NT2/D1 (cell line): ENCODE data around the gene CTBP2.
"Not testable (repeated sequence)": the region's sequence is repeated elsewhere in the genome, so short reads cannot be mapped to it uniquely, and the experiment has no call there.

ENCODE experiments used
- DNase-seq: peaks from one replicate; pipeline ENCODE4 v3.0.0-alpha.2; 2011; ENCODE audit warnings: low read depth, low spot score
- H3K27me3 ChIP-seq: 2 replicates; pipeline ENCODE4 v1.6.0; 2011; ENCODE audit warnings: mild to moderate bottlenecking; ENCODE audit not compliant: insufficient read length, insufficient read depth
- H3K36me3 ChIP-seq: 2 replicates; pipeline ENCODE4 v1.6.1; 2011; ENCODE audit warnings: mild to moderate bottlenecking, low read length, mixed read lengths; ENCODE audit not compliant: insufficient read depth, insufficient read length
- H3K4me1 ChIP-seq: 2 replicates; pipeline ENCODE4 v1.5.1; 2011; ENCODE audit not compliant: insufficient read depth, insufficient read length
- H3K4me3 ChIP-seq: 2 replicates; pipeline ENCODE4 v1.5.1; 2011; ENCODE audit warnings: low read depth; ENCODE audit not compliant: insufficient read length
- H3K9ac ChIP-seq: 2 replicates; pipeline ENCODE4 v1.6.0; 2011; ENCODE audit warnings: low read depth; ENCODE audit not compliant: insufficient read length
- H3K9me3 ChIP-seq: 2 replicates; pipeline ENCODE4 v1.5.1; 2011; ENCODE audit warnings: mild to moderate bottlenecking, low read length; ENCODE audit not compliant: insufficient read depth
- SUZ12 ChIP-seq: IDR thresholded peaks from 2 replicates; pipeline ENCODE4 v1.6.1; 2011; ENCODE audit not compliant: insufficient read length, insufficient read depth; ENCODE audit errors: extremely low read depth
- YY1 ChIP-seq: IDR thresholded peaks from 2 replicates; pipeline ENCODE4 v1.6.1; 2011; ENCODE audit not compliant: insufficient read length, insufficient read depth
- ZNF274 ChIP-seq: IDR thresholded peaks from 2 replicates; pipeline ENCODE4 v1.6.1; 2011; ENCODE audit warnings: mild to moderate bottlenecking, low read depth, low read length

Gene CTBP2

GRCh38 chr10:125084614-125085257, 75.6 kb downstream of the CTBP2 start:
- no peak overlapping the region for H3K4me3 ChIP-seq
- H3K4me1 ChIP-seq, result peaks cover 7% of the 10 kb centered on the region
- no peaks in the 10 kb centered on the region for H3K27me3 ChIP-seq
- TF ChIP-seq YY1, result no peak
- no peak for TF ChIP-seq SUZ12
- no peak for TF ChIP-seq ZNF274
- DNase-seq, result no peak
- no peaks in the 10 kb centered on the region for H3K9me3 ChIP-seq
- peaks cover 51% of the 10 kb centered on the region for H3K36me3 ChIP-seq
- no peak overlapping the region for H3K9ac ChIP-seq

GRCh38 chr10:125084191-125084613, 76.2 kb downstream of the CTBP2 start:
- Histone ChIP-seq H3K4me3 (no peak overlapping the region), H3K9me3 (no peaks in the 10 kb centered on the region), H3K27me3 (no peaks in the 10 kb centered on the region), H3K9ac (no peak overlapping the region), H3K4me1 (peaks cover 7% of the 10 kb centered on the region), H3K36me3 (peaks cover 47% of the 10 kb centered on the region)
- DNase-seq, result peak; percentile 63
- TF ChIP-seq YY1 (no peak), ZNF274 (no peak), SUZ12 (no peak)

DNA sequence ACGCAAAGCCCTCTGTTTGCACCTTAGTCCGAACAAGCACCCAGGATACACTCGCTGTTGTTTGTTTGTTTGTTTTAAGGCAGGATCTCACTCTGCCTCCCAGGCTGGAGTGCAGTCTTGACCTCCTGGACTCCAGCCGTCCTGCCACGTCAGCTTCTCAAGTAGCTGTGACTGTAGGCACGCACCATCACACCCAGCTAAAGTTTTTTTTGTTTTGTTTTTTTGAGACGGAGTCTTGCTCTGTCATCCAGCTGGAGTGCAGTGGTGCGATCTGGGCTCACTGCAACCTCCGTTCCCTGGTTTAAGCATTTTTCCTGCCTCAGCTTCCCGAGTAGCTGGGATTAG, 76.8 kb downstream of the CTBP2 start:
- no peaks in the 10 kb centered on the region for H3K9me3 ChIP-seq
- H3K4me1 ChIP-seq, result peaks cover 7% of the 10 kb centered on the region
- no peak overlapping the region for H3K4me3 ChIP-seq
- H3K36me3 ChIP-seq, result peaks cover 43% of the 10 kb centered on the region
- no peaks in the 10 kb centered on the region for H3K27me3 ChIP-seq
- TF ChIP-seq SUZ12 (no peak), ZNF274 (no peak), YY1 (no peak)
- no peak for DNase-seq
- no peak overlapping the region for H3K9ac ChIP-seq

DNA sequence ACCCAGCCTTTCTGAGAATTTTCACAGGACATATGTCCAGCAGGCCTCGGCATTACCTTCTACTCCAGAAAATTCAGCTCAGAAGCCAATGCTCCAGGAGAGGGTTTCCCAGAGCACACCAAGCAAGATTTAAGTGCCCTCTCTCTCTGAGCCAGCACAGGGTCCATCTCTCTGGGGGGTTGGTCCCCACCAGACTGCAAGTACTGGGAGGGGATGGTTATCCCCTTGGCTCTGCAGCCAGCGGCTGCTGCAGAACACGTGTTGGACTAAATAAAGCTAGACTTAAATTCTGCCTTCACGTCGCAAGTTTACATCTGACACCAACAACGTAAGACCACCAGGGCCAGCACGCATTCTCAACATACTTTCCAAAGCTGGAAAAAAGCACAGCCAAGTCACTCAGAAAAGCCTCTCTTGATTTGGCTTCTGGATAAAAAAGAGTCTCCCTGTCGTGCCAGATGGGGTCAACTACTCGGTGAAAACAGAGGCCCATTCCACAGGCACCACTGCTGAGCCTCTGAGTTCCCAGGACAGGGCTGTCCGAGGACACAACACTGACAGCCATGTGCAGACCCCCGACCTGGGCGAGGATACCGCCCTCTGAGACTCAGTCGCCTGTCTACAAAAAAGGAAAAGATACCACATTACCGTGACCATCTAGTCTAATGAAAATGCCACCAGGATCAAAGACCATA, 77.3 kb downstream of the CTBP2 start:
- H3K4me3 ChIP-seq, result no peak overlapping the region
- peaks cover 40% of the 10 kb centered on the region for H3K36me3 ChIP-seq
- no peak for DNase-seq
- no peak for TF ChIP-seq YY1
- no peak for TF ChIP-seq ZNF274
- no peak for TF ChIP-seq SUZ12
- peaks cover 7% of the 10 kb centered on the region for H3K4me1 ChIP-seq
- H3K9ac ChIP-seq, result no peak overlapping the region
- no peaks in the 10 kb centered on the region for H3K27me3 ChIP-seq
- H3K9me3 ChIP-seq, result no peaks in the 10 kb centered on the region

DNA sequence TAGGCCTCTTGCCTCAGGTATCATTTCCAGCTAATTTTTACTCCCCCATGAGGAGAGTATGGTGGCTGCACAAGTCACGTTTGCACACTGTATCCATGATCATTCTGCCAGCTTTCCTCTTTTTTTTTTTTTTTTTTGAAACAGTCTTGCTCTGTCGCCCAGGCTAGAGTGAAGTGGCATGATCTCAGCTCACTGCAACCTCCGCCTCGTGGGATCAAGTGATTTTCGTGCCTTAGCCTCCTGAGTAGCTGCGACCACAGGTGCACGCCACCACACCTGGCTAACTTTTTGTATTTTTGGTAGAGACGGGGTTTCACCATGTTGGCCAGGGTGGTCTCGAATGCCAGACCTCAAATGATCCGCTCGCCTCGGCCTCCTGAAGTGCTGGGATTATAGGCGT, 77.9 kb downstream of the CTBP2 start:
- not testable (repeated sequence) for H3K4me1 ChIP-seq, H3K4me3 ChIP-seq, DNase-seq, H3K9me3 ChIP-seq, H3K9ac ChIP-seq, H3K27me3 ChIP-seq
- H3K36me3 ChIP-seq, result peaks cover 37% of the 10 kb centered on the region

DNA sequence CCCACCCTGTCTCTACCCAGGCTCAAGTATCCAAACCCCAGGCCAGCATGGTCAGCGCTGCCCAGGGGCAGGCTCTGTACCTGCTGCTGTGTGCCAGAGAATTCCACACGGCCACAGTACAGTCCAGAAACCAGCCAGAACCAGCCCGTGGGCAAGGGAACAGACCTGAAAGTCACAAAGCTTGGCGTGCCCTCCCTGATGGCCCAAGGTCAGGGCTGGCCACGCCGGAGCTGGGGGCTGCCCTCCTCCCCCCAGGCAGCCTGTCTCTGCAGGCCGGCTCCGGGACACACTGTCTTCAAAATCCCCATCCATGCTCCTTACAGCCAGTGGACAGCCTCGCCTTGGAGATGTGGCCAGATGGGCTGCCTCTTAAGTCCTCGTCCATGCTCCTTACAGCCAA, 78.4 kb downstream of the CTBP2 start:
- no peak for DNase-seq
- Histone ChIP-seq H3K36me3 (peaks cover 37% of the 10 kb centered on the region), H3K4me3 (no peak overlapping the region), H3K9me3 (no peaks in the 10 kb centered on the region), H3K27me3 (no peaks in the 10 kb centered on the region), H3K4me1 (peaks cover 7% of the 10 kb centered on the region), H3K9ac (no peak overlapping the region)
- TF ChIP-seq ZNF274 (no peak), SUZ12 (no peak), YY1 (no peak)

DNA sequence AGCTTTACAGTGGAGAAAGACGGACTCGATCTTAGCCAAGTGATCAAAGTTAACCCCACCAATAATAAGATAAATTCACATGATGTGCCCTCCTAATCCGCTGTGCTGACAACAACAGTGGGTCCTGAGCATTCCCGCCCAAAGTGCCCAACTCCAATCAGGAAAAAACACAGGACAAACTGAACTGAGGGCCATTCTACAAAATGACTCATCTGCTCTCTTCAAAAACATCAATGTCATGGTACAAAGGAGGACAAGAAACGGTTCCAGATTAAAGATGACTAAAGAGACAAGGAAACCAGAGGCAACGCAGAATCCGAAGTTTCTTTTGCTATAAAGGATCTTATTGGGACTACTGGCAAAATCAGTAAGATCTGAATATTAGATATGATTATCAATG, 79.4 kb downstream of the CTBP2 start:
- no peak for DNase-seq
- no peak overlapping the region for H3K9ac ChIP-seq
- H3K4me1 ChIP-seq, result peaks cover 7% of the 10 kb centered on the region
- no peaks in the 10 kb centered on the region for H3K9me3 ChIP-seq
- H3K4me3 ChIP-seq, result no peak overlapping the region
- H3K36me3 ChIP-seq, result peaks cover 39% of the 10 kb centered on the region
- no peak for TF ChIP-seq SUZ12
- no peaks in the 10 kb centered on the region for H3K27me3 ChIP-seq
